Hepatocyte (in vitro differentiated cells): ENCODE data around the gene NTNG1. TPM values are rescaled to one million over a fixed set of nuclear protein-coding genes. Genes with fewer than 3 reads are reported as not detected.

Experiments
- DNase-seq: peaks from one replicate; pipeline ENCODE4 v3.0.0-alpha.2; 2016; ENCODE audit warnings: low spot score
- H2AFZ ChIP-seq: fragments of 200-600 bp; sonication (generic); 2 replicates; pipeline ENCODE4 v1.6.0; 2016; ENCODE audit warnings: antibody characterized with exemption, mild to moderate bottlenecking
- H3K27ac ChIP-seq: fragments of 200-600 bp; sonication (generic); 2 replicates; pipeline ENCODE4 v1.5.1; 2016; ENCODE audit warnings: mild to moderate bottlenecking
- H3K27me3 ChIP-seq: fragments of 200-600 bp; sonication (generic); 2 replicates; pipeline ENCODE4 v1.6.1; 2016
- H3K36me3 ChIP-seq: fragments of 200-600 bp; sonication (generic); replicated peaks from 2 replicates; pipeline ENCODE4 v1.5.1; 2016; ENCODE audit warnings: low read depth; ENCODE audit not compliant: insufficient read depth
- H3K4me1 ChIP-seq: fragments of 200-600 bp; sonication (generic); 2 replicates; pipeline ENCODE4 v1.5.1; 2016; ENCODE audit warnings: mild to moderate bottlenecking, moderate library complexity; ENCODE audit not compliant: insufficient read depth
- H3K4me2 ChIP-seq: fragments of 200-600 bp; sonication (generic); 2 replicates; pipeline ENCODE4 v1.6.0; 2016
- H3K4me3 ChIP-seq: fragments of 200-600 bp; sonication (generic); 2 replicates; pipeline ENCODE4 v1.5.1; 2016; ENCODE audit warnings: mild to moderate bottlenecking
- H3K79me2 ChIP-seq: fragments of 200-600 bp; sonication (generic); 2 replicates; pipeline ENCODE4 v1.6.0; 2017; ENCODE audit warnings: mild to moderate bottlenecking
- H3K9me2 ChIP-seq: fragments of 200-600 bp; sonication (generic); replicated peaks from 2 replicates; pipeline ENCODE4 v1.6.0; 2017; ENCODE audit warnings: mild to moderate bottlenecking; ENCODE audit not compliant: insufficient read depth
- H3K9me3 ChIP-seq: fragments of 200-600 bp; sonication (generic); 2 replicates; pipeline ENCODE4 v1.5.1; 2016; ENCODE audit warnings: low read depth, mild to moderate bottlenecking
- H4K20me1 ChIP-seq: fragments of 200-600 bp; sonication (generic); 2 replicates; pipeline ENCODE4 v1.6.0; 2016; ENCODE audit warnings: mild to moderate bottlenecking; ENCODE audit not compliant: insufficient read depth, poor library complexity, severe bottlenecking
- EZH2 ChIP-seq: fragments of 200-600 bp; sonication (generic); IDR thresholded peaks from 2 replicates; pipeline ENCODE4 v1.6.1; 2016; ENCODE audit warnings: antibody characterized with exemption, mild to moderate bottlenecking, borderline replicate concordance
- EZH2phosphoT487 ChIP-seq: fragments of 200-600 bp; sonication (generic); IDR thresholded peaks from one replicate; pipeline ENCODE4 v1.6.1; 2018; ENCODE audit warnings: antibody characterized with exemption, mild to moderate bottlenecking, low read depth, moderate library complexity; ENCODE audit not compliant: unreplicated experiment, severe bottlenecking
- WGBS: methylation state at CpG from one replicate; pipeline ENCODE4 v1.1.6; 2016; ENCODE audit warnings: low lambda C conversion rate; ENCODE audit errors: missing lambda C conversion rate; 5-methylcytosine and 5-hydroxymethylcytosine counted together
- polyA plus RNA-seq: library from polyadenylated mRNA; unstranded; fragments of >200 nt; fragmentation: Nextera tagmentation; extraction: Ambion mirVana; gene quantifications from 2 replicates; pipeline ENCODE4 v1.2.1, GENCODE V29; 2016
- total RNA-seq: library from RNA; depleted of rRNA; stranded (reverse); fragments of >200 nt; gene quantifications from 2 replicates; pipeline ENCODE4 v1.2.3, GENCODE V29; 2014
- TF ChIP-seq, protein P1 (sequence below): fragments of 200-600 bp; sonication (generic); IDR thresholded peaks from 2 replicates; pipeline ENCODE4 v1.5.1; 2016; ENCODE audit warnings: antibody characterized with exemption, mild to moderate bottlenecking; ENCODE audit not compliant: poor library complexity

Gene NTNG1
- total and polyA plus RNA-seq, 2 experiments from 2014 or later, result 1.4 to 3.9 TPM

DNA sequence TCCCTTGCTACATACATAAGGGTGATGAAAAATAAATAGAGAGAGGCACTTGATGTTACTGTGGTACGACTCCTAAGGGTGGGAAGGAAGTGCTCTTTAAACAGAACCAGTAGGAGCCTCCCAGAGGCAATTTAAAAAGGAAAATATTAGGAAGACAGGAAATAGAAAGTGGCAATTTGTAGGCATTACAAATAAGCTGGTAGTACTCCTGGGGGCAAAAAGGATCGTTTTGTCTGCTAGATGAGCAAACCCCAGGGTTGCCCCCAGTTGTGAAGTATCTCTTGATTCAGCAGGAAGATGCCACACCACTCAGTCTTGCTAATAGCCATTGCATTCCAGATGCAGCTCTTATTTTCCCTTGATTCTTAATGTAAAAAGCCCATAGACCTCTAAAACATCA is 303.0 kb downstream of the NTNG1 start:
- H4K20me1 ChIP-seq, result no peaks in the 10 kb centered on the region
- no peaks in the 10 kb centered on the region for H3K27me3 ChIP-seq
- WGBS, result 75% methylated on average over 2 of the region's 2 CpGs
- no peak overlapping the region for H2AFZ ChIP-seq
- H3K9me3 ChIP-seq, result no peaks in the 10 kb centered on the region
- no peaks in the 10 kb centered on the region for H3K9me2 ChIP-seq
- no peak overlapping the region for H3K4me3 ChIP-seq
- TF ChIP-seq EZH2phosphoT487, result no peak
- no peak for TF ChIP-seq EZH2
- TF ChIP-seq, protein P1, sequence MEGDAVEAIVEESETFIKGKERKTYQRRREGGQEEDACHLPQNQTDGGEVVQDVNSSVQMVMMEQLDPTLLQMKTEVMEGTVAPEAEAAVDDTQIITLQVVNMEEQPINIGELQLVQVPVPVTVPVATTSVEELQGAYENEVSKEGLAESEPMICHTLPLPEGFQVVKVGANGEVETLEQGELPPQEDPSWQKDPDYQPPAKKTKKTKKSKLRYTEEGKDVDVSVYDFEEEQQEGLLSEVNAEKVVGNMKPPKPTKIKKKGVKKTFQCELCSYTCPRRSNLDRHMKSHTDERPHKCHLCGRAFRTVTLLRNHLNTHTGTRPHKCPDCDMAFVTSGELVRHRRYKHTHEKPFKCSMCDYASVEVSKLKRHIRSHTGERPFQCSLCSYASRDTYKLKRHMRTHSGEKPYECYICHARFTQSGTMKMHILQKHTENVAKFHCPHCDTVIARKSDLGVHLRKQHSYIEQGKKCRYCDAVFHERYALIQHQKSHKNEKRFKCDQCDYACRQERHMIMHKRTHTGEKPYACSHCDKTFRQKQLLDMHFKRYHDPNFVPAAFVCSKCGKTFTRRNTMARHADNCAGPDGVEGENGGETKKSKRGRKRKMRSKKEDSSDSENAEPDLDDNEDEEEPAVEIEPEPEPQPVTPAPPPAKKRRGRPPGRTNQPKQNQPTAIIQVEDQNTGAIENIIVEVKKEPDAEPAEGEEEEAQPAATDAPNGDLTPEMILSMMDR, result no peak
- H3K27ac ChIP-seq, result no peak overlapping the region
- H3K4me1 ChIP-seq, result no peaks in the 10 kb centered on the region
- H3K79me2 ChIP-seq, result no peaks in the 10 kb centered on the region
- no peak overlapping the region for H3K4me2 ChIP-seq
- no peak for DNase-seq
- no peaks in the 10 kb centered on the region for H3K36me3 ChIP-seq

DNA sequence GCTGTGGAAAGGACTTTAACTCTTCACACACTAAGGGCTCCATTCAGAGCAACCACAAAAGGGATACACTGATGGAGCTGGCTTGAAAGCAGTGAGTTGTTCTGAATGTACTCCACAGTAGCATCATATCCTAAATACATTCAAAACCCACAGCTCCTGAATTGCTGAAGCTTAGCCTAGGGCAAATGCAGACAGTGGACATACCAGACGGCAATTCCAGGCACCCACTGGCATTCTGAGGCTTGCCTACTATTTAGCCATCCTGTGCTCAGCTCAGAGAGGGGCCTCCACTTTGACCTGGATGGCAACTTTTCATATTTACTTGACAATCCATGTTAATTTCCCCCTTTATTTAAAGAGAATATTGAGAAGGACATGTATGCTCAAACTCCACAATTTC is 303.5 kb downstream of the NTNG1 start:
- no peak overlapping the region for H2AFZ ChIP-seq
- no peaks in the 10 kb centered on the region for H3K79me2 ChIP-seq
- no peaks in the 10 kb centered on the region for H4K20me1 ChIP-seq
- H3K4me1 ChIP-seq, result no peaks in the 10 kb centered on the region
- 73% methylated on average over 1 of the region's 1 CpG for WGBS
- no peak overlapping the region for H3K27ac ChIP-seq
- no peak for DNase-seq
- H3K4me2 ChIP-seq, result no peak overlapping the region
- H3K9me2 ChIP-seq, result no peaks in the 10 kb centered on the region
- TF ChIP-seq EZH2 (no peak), EZH2phosphoT487 (no peak)
- TF ChIP-seq, protein P1, result no peak
- H3K36me3 ChIP-seq, result no peaks in the 10 kb centered on the region
- no peaks in the 10 kb centered on the region for H3K9me3 ChIP-seq
- no peak overlapping the region for H3K4me3 ChIP-seq
- H3K27me3 ChIP-seq, result no peaks in the 10 kb centered on the region

DNA sequence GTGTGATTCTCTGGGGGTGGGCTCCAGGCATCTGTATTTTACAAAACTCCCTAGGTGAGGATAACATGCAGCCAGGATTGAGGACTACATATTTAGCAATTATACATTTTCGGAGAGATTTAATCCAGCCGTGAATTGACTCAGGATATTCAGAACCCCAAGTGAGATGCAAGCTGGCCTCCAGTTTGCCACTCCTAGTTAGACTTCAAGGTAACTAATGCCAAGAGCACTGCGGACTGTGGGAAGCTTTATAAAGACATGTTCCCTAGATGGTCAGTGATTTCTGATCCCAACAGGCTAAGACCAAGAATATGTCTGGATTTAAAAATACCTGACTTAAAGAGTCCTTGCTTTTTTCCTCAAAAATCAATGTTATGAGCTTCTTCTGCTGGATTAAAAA is 308.5 kb downstream of the NTNG1 start:
- no peak overlapping the region for H3K4me2 ChIP-seq
- 90% methylated on average over 3 of the region's 3 CpGs for WGBS
- no peaks in the 10 kb centered on the region for H3K79me2 ChIP-seq
- DNase-seq, result no peak
- no peak overlapping the region for H2AFZ ChIP-seq
- H3K4me3 ChIP-seq, result no peak overlapping the region
- no peaks in the 10 kb centered on the region for H3K4me1 ChIP-seq
- no peaks in the 10 kb centered on the region for H3K27me3 ChIP-seq
- TF ChIP-seq, protein P1, result no peak
- TF ChIP-seq EZH2phosphoT487, result no peak
- no peak for TF ChIP-seq EZH2
- no peaks in the 10 kb centered on the region for H3K36me3 ChIP-seq
- no peaks in the 10 kb centered on the region for H3K9me2 ChIP-seq
- H4K20me1 ChIP-seq, result no peaks in the 10 kb centered on the region
- H3K9me3 ChIP-seq, result no peaks in the 10 kb centered on the region
- no peak overlapping the region for H3K27ac ChIP-seq
